ENCODE data around the gene RNF150. TPM values are rescaled to one million over a fixed set of nuclear protein-coding genes. Genes with fewer than 3 reads are reported as not detected.

The RNF150 gene
- total RNA-seq, 1 experiment from 2014 or later: 4.4 TPM

GRCh38 chr4:140816806-140817510 is 316.3 kb downstream of the RNF150 start:
- no peak overlapping the region; a peak in 1 of 5 replicates for H3K4me3 Mint-ChIP-seq
- H3K79me1 ChIP-seq (ENCODE audit: insufficient read depth, low read depth, low read length, poor library complexity, severe bottlenecking): no peaks in the 10 kb centered on the region
- no peak overlapping the region for H4K91ac ChIP-seq (ENCODE audit: insufficient read length, low read depth, low read length)
- no peak overlapping the region for H3T11ph ChIP-seq (ENCODE audit: low read length)
- H3K27me3 ChIP-seq (ENCODE audit: insufficient read depth, low read length): no peaks in the 10 kb centered on the region
- no peak overlapping the region for H2AK5ac ChIP-seq (ENCODE audit: insufficient read length, low read length)
- H3K27ac ChIP-seq (ENCODE audit: insufficient read length, low read depth, low read length): no peak overlapping the region
- no peak overlapping the region for H2BK5ac ChIP-seq (ENCODE audit: insufficient read length, low read length)
- H3K36me3 Mint-ChIP-seq (ENCODE audit: insufficient read depth in 1 of 3, low read depth in 3 of 3): no peaks in the 10 kb centered on the region; a peak in 1 of 7 replicates
- H3K56ac ChIP-seq (ENCODE audit: insufficient read length, low read depth, low read length): no peak overlapping the region
- H3K79me2 ChIP-seq (ENCODE audit: insufficient read depth, low read length): no peaks in the 10 kb centered on the region
- no peak for DNase-seq
- H3K9ac ChIP-seq (ENCODE audit: extremely low read depth, insufficient read length, low read length): no peak overlapping the region
- no peak overlapping the region for H3K4ac ChIP-seq (ENCODE audit: low read depth, low read length)
- H3K23ac ChIP-seq (ENCODE audit: insufficient read length, low read depth, low read length): no peak overlapping the region
- TF ChIP-seq, protein P1, sequence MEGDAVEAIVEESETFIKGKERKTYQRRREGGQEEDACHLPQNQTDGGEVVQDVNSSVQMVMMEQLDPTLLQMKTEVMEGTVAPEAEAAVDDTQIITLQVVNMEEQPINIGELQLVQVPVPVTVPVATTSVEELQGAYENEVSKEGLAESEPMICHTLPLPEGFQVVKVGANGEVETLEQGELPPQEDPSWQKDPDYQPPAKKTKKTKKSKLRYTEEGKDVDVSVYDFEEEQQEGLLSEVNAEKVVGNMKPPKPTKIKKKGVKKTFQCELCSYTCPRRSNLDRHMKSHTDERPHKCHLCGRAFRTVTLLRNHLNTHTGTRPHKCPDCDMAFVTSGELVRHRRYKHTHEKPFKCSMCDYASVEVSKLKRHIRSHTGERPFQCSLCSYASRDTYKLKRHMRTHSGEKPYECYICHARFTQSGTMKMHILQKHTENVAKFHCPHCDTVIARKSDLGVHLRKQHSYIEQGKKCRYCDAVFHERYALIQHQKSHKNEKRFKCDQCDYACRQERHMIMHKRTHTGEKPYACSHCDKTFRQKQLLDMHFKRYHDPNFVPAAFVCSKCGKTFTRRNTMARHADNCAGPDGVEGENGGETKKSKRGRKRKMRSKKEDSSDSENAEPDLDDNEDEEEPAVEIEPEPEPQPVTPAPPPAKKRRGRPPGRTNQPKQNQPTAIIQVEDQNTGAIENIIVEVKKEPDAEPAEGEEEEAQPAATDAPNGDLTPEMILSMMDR (conservative IDR thresholded peaks at IDR 0.05): no peak
- no peaks in the 10 kb centered on the region for H4K20me1 ChIP-seq (ENCODE audit: control insufficient read depth, insufficient read depth, insufficient read length)
- H4K5ac ChIP-seq (ENCODE audit: insufficient read length, low read depth, low read length): no peak overlapping the region
- H3K14ac ChIP-seq (ENCODE audit: insufficient read depth, low read length): no peak overlapping the region
- H3K4me2 ChIP-seq (ENCODE audit: insufficient read depth, insufficient read length, low read length): no peak overlapping the region
- no peak overlapping the region for H2BK15ac ChIP-seq (ENCODE audit: low read depth, low read length)
- no peaks in the 10 kb centered on the region for H3K23me2 ChIP-seq (ENCODE audit: insufficient read length, low read depth, low read length, poor library complexity, severe bottlenecking)
- no peak overlapping the region for H2BK12ac ChIP-seq (ENCODE audit: insufficient read length, low read depth, low read length)
- no peak overlapping the region for H3K27ac Mint-ChIP-seq
- H3K18ac ChIP-seq (ENCODE audit: insufficient read length, low read depth, low read length): no peak overlapping the region
- no peaks in the 10 kb centered on the region; the same call in 1 of the 2 replicates for H3K4me1 ChIP-seq (ENCODE audit: insufficient read depth, low read length)
- no CpG with 5 or more reads among the region's 5 CpGs for WGBS (ENCODE audit: extremely low coverage, insufficient read length, low lambda C conversion rate)
- H3K9me3 ChIP-seq (ENCODE audit: control insufficient read depth, low read depth, low read length): no peaks in the 10 kb centered on the region
- H3K9me3 Mint-ChIP-seq: peaks cover 0 to 6% of the 10 kb centered on the region in 2 experiments; a peak in 4 of 5 replicates
- no peak overlapping the region for H4K8ac ChIP-seq (replicated peaks; ENCODE audit: insufficient read length, low read depth, low read length)
- peaks cover 14 to 15% of the 10 kb centered on the region in 2 experiments for H3K4me1 Mint-ChIP-seq
- H2BK120ac ChIP-seq (ENCODE audit: low read depth, low read length, poor library complexity, severe bottlenecking): no peak overlapping the region
- H2AFZ ChIP-seq (ENCODE audit: low read length): no peak overlapping the region
- H2BK20ac ChIP-seq (ENCODE audit: low read depth, low read length, poor library complexity, severe bottlenecking): no peak overlapping the region
- no peaks in the 10 kb centered on the region for H3K27me3 Mint-ChIP-seq (ENCODE audit: low read depth)
